Measurements from ENCODE around the gene XXYLT1.

The XXYLT1 gene

DNA sequence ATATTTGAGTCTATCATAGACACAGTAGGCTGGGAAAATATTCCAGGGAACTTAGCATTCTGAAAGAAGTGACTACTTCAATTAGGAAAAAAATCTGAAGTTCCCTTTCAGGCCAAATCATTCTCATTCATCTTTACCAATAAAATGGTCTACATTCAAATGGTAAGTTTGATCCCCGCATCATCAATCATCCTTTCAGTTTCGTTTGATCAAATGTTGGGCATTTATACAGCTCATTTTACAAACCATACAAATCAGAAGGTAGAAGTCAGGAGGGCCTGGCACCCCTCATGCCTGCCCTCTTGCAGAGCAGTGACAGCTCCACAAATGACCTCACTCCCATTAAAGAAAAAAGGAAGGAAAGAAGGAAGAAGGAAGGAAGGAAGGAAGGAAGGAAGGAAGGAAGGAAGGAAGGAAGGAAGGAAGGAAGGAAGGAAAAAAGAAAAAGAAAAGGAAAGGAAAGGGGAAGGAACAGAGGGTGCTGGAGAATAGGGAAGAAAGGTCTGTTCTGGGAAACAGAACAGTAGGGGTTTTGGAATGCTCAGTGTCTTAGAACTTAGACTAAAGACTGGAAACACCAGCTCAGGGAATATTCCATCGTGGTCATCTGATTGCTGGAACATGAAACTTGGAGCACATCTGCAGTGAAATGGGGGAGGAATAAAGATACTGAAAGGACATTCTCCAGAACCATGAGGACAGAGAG lies 86.1 kb downstream of the XXYLT1 start:
- DNase-seq (ENCODE audit: low read depth): no peak

DNA sequence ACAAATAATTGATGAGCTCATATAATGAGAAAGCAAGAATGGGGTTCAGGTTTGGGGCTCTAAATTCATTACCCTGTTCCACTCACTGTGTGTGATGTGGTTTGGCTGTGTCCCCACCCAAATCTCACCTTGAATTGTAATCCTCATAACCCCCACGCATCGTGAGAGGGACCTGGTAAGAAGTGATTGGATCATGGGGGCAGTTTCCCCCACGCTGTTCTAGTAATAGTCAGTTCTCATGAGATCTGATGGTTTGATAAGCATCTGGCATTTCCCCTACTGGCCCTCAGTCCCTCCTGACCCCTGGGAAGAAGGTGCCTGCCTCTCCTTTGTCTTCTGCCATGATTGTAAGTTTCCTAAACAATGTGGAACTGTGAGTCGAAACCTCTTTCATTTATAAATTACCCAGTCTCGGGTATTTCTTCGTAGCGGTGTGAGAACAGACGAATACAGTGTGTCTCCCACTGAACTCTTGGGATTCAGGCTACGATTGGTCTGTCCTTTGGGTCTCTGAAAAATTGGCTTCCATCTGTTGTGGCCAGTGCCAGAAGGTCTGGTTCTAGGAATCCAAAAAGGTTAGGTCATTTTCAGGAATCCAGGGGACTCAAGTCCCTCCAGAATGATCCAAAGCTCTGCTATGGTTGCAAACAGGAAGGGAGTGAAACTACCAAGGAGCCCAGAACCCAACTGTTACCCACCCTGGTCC lies 87.7 kb downstream of the XXYLT1 start:
- DNase-seq (ENCODE audit: low read depth): no peak

DNA sequence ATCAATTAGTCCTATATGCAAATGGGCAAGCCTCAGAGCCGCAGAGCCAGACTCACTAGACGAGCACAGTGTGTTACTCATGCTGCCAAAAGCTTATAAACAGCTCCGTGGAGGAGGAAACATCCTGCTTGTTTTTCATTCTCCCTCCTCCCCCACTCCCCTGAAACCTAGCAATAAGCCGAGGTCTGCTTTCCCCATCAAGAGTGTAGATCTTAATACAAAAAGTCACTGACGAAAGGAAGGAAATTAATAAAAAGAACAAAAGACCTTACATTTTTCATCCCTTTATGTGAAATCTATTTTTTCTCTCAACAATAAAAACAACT lies 88.5 kb downstream of the XXYLT1 start:
- DNase-seq (ENCODE audit: low read depth): no peak

DNA sequence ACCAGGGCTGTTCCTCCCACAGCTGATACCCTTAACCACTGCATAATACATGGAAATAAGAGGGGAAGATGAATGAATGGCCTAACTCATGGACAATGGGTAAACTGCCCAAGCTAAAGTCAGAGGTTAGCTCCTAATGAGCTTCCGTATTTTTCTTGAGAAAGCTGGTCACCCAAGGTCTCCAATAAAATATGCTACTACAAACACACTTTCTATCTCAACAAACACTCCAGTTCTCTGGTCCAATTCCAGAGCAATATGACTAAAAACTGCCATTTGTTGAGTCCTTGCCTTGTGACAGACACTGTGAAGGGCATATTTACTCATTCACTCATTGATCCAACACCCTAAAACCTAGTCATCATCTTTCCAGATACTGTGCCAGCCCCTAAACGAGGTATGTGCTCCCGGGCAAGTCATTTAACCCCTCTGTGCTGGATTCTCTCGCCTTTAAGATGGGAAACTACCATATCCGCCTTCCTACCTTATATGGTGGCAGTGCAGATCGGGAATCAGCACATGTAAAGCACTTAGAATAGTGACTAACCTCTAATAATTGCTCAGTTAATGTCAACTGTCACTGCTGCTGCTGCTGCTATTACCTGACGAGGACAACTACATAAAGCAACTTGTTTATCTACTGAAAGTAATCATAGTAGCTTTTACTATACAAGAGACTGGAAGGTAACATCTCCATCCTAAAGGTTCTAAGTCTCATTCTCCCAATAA lies 89.1 kb downstream of the XXYLT1 start:
- DNase-seq (ENCODE audit: low read depth): no peak

DNA sequence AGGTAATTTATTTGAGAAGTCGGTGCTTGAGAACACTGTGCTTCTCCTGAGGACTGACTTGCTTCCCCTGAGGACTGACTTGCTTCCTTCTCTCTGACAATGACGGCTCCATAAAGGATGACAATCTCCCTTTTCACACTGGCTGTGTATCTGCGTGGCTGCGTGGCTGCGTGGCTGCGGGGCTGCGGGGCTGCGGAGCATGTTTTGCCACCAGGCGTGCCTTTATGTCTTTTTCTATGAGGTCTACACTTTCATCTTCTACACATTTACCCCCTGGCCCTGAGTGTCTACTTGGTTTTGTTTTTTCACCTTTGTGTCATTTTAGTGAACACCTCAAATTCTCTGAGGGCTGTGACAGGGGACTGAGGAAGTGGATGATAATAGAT lies 89.9 kb downstream of the XXYLT1 start:
- DNase-seq (ENCODE audit: low read depth): no peak

DNA sequence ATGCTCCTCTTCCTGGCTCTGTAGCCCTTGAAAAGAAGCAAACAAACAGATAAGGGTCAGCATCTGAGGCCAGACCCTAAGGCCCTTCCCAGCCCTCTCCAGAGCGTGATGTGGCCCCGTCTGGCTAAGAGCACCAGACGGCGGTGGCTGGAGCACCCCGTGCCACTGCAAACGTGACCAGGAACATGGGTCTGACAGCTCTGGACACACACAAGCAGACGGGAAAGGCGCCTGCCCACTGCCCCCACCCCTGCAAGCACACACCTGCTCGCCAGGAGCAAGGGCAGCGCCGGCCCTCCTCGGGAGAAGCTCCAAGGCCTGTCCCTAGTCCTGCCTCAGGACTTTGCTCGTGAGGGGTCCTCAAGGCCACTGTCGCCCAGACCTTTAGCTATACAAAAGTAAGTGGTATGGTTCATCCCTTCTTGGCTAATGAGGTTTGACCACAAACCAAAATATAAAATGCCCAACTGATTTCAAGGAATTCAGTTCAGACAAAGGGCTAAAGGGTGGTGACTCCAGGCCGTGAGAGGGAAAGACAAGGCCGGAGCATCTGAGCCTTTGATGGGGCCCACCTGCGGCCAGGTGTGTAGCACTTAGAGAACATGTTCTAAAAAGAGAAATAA lies 90.4 kb downstream of the XXYLT1 start:
- no peak for DNase-seq (ENCODE audit: low read depth)

DNA sequence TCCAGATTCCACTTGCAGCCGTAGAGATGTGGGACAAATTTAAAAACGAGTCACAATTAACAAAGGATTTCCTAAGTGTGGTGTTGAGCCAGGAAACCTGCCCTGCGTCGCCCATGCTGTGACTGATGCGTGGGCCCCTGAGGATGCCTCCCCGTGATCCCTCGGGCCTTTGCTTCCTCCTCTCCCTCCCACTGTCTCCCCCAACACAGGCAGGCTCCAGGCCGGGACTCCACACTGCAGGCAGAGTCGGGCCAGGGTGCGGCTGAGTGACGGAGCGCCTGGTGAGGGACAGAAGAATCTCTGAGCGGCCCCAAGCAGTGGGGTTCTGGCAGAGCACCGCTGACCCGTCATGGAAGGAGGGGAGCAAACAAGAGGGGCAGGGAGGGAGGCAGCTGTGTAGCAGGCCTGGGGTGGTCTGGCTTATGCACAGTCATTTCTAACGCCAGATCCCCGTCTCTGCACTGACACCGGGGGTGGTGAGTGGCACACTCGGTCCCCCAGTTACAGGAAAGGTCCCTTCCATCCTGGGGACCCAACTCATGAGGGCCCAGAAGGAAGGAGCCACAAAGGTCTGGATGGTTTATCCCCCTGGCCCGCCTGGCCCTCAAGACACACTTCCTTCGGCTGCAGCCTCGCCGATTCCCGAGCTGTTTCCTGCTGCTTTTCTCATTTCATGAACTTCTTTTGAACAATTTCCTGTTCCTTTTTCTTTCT lies 91.0 kb downstream of the XXYLT1 start:
- no peak for DNase-seq (ENCODE audit: low read depth)

DNA sequence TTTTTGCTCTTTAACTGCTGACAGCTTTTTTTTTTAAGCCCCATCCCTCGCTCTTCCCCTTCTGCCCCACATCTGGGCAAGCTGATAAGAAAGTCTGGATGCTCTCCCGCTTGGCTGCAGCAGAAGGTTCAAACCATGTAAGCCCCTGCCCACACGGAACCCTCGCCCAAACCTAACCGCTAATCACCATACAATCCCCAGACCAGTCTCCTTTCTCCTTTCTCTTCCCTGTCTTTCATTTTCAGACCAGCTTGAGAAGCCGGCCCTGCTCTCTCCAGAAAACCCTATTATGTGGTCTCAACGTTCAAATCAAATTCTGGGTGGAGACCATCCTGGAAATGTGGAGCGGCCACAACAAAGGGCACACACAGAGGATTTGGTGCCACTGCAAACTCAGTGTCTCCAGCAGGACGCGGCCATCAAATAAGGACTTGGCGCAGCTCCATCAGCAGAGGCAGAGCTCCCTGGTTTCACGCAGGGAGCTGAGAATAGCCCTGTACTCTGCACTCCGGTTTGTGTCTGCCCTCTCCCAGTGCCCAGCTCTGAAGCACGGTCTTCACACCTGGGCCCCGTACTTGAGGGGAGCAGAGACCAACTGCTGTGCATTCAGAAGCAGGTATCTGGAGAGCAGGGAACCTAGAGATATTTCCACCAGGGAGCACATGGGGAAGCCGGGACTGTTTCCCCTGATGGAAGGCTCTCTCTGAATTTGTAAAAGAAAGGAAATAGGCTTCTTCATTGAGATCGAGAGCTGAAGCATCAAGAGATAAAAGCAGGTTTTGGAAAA lies 92.6 kb downstream of the XXYLT1 start:
- peak; percentile 97 for DNase-seq (ENCODE audit: low read depth)

DNA sequence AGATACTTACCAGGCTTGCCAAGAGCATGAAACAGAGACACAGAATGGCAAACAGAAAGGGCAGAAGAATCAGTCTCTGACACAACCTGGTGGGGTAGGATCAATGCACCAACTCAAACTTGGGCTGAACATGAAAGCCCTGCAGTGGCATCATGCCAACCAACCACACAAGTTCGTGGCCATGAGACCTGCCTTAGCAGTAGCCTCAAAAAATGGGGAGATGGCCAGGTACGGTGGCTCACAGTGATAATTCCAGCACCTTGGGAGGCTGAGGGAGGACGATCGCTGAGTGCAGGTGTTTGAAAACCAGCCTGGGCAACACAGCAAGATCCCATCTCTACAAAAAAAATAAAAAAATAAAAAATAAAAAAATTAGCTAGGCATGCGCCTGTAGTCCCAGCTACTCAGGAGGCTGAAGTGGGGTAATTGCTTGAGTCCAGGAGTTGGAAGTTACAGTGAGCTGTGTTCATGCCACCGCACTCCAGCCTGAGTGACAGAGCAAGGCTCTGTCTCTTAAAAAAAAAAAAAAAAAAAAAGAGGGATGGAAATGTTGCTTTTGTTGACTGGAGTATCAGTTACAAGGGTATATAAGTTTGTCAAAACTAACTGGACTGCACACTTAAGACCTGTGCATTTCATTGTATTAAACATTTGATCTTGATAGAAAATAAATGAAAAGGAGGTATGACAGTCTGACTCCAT lies 93.4 kb downstream of the XXYLT1 start:
- DNase-seq (ENCODE audit: low read depth): no peak

DNA sequence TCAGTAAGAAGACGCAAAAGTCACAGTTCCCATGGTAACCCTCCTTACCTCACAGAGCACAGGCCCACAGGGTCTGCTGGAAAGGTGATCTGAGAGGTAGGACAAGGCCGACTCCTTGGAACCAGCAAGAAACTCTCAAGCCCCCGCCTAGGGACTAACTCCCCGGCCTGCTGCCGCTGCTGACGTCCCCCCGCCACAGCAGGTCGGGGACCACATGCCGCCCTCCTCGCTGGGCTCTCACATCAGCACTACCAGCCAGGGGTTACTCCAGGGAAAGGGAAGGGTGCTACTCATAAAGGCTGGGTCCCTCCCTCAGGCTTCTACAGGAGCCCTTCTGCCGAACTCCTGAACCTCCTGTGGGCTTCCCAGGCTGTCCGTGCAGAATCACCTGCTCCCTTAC lies 94.2 kb downstream of the XXYLT1 start:
- DNase-seq (ENCODE audit: low read depth): no peak

DNA sequence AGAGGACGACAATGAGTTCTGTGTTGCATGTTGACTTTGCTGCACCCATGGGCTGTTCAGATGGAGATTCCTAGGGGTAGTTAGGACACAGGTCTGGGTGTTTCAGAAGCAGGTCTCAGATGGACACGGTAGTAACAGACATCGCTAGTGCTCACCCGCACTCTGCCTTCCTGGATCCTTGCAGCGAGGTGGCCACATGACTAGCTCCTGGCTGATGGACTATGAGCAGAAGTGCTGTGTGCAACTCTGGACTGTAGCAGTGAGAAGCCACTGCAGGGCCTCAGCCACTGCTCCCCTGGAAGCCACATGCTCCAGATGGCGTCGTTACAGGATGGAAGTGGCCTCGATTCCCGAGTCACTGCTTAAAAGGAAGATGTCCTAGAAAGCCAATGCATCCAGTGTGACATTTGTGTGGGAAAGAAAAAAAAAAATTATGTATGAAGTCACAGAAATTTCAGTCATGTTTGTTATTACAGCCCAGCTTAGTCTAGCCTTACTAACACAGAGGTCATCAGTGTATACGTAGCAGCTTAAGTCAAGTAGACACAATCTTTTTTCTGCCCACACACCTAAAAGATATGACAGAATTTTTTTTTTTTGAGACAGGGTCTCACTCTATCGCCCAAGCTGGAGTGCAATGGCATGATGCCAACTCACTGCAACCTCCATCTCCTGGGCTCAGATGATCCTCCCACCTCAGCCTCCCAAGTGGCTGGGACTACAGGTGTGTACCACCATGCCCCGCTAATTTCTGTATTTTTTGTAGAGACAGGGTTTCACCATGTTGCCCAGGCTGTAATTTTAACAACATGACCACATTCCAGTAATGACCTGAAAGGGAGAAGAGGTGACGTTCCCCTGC lies 95.3 kb downstream of the XXYLT1 start:
- no peak for DNase-seq (ENCODE audit: low read depth)

DNA sequence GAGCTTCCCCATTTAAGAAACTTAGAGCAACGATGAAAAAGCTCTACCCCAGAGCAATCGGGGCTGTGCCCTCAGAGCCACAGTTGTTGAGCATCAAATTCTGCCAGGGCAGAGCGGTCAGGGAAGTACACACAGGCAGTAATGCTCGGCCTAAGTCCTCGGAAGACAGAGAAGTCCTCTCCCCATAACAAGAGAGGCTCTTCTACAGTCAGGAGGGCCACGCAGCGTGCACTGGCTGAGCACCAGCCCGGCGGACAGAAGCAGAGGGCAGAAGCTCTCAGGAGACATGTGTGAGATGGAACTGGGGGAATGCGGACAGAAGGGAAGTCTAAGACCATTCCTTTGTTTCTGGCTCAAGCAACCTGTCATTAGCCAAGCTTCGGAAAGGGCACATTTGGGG lies 95.9 kb downstream of the XXYLT1 start:
- DNase-seq (ENCODE audit: low read depth): no peak

DNA sequence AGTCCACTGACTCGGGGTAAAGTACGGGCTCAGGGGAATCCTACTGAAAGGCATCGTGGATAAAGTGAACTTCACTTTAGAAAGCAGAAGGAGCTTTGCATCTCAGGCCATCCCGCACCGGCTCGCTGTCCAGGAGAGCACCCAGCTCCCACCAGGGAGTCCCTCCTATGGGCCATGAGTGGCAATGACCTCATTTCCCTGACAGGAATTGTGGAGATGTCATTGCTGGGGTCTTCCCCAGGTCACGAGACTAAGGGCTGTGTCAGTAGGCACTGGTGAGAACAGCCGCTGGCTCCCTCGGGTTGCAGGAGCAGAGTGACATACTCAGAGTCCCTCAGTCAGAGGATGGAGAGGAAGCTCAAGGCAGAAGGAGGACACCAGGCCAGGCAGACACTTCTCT lies 97.3 kb downstream of the XXYLT1 start:
- DNase-seq (ENCODE audit: low read depth): no peak

DNA sequence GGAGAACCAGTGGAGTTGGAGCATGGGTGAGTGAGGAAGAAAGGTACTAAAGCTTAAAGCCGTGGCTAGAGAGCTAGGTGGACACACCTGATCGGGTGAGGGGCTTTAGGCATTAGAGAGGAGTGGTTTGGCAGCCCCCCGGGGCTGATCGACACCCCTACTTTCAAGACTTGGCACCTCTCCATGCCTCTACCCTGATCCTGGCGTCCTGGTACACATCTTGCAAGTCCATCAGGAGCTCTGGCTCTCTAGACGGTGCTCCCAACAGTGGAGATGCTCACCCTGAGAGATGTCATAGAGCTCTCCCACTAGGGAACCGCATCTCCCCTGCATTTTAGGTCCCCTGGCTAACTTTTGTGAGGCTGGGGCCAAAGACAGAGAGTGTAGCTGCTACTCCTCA lies 98.1 kb downstream of the XXYLT1 start:
- no peak for DNase-seq (ENCODE audit: low read depth)

DNA sequence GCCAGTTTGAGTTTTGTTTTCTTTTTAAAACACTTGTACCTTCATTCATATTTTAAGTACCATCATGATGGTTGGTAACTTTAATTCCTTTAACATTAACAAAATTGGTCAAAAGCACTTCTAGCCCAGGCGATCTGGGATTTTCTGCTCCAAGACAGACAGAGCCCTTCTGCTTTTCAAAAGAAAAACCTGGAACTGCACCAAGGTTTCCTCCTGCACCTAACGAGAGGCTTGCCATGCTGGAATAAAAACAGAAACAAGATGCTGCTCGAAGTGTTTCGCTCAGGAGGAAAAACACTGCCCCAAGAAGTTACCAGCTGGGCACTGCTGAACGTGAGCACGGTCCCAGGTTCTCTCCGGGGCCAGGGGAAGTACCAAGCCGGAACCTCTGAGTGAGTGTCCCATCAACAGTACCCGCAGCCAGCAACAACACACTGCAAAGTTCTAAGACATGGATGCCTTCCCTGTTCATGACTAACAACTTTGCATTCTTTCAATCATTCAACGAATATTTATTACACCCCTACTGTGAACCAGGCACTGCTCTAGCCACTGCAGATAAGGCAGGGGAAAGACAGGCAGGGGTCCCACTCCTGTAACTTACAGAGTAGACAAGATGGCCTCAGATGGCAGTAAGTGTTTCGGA lies 98.8 kb downstream of the XXYLT1 start:
- no peak for DNase-seq (ENCODE audit: low read depth)

DNA sequence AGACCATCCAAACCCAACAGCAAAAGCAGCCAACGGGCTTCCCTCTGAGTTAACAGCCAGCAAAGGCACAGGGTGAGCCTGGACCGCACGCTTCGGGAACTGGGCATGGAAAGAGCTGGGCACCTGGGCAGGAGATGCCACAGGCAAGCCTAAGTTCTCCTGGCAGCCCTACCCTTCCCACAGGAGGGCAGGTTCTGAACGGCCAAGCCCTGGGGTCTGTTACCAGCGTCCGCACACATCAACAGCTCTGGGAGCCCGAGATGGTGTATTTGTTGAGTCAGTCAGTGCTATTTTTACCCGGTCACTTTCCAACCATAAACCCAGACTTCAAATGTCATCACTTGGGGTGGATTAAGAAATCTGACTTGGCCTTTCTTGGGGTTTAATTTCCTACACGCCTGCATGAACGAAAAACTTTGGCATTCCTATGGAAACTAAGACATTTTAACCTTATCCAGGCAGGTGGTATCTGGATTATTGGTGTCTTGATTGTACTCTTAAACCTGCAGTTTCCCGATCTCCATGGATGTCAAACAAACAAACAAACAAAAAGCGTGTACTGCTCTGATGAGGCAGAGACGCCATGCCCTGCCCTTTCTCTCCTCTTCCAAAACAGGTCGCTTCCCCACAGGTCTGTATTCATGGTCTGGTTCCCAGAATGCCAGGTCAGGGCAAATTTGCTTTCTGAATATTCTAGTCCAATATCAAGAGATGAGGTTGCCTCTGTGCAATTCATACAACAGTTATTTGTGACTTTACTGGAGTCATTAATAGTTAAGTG lies 99.7 kb downstream of the XXYLT1 start:
- DNase-seq (ENCODE audit: low read depth): no peak

DNA sequence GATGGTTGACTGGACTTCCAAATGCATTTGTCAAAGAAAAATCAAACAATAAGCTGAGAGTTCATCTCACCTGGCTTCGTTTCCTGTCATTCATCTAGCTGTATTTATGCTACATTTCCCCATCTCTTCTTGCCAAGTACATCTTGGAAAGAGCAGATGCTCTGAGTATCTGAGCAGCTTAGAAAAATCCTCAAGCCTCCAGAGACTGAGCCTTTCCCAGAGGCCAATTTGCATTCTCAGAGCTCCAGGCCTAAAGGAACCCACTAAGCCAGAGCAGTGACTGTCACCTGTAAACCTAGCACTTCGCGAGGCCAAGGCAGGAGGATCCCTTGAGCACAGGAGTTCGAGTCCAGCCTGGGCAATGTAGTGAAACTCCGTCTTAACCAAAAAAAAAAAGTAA lies 100.5 kb downstream of the XXYLT1 start:
- DNase-seq (ENCODE audit: low read depth): no peak

DNA sequence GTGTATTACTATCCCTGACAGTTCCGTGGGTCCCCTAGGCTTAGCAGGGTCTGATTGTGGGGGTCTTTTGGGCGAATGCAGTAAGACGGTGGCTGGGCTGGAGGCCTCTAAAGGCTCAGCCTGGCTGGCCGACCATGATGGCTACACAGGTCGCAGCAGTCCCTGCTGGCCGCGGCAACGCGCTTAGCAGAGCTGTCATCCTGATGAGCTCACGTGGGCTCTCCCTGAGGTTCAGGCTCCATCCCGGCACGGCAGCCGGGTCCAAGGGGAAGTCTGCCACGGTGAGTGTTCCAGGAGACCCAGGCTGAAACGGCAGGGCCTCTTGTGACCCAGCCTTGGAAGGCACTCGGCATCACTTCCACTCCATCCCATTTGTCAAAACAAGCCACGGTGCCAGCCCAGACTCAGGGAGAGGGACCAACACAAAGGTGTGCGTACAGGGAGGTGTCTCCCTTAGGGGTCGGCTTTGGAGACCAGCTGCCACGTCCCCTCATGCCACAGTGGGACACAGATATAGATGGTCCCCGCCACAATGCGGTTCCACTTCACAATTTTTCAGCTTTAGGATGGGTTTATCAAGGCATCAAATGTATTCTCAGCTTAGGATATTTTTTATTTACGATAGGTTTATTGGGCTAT lies 101.8 kb downstream of the XXYLT1 start:
- DNase-seq (ENCODE audit: low read depth): no peak
